ENCODE results near the gene CCL25. TPM values are rescaled to one million over a fixed set of nuclear protein-coding genes. Genes with fewer than 3 reads are reported as not detected.

Gene CCL25
- total and polyA plus RNA-seq, 9 of the 15 experiments (the other 6 are each of a cell fraction or from before 2014, with no cell fraction given): 0.15 TPM; not detected in 8

- TF ChIP-seq, protein P1, sequence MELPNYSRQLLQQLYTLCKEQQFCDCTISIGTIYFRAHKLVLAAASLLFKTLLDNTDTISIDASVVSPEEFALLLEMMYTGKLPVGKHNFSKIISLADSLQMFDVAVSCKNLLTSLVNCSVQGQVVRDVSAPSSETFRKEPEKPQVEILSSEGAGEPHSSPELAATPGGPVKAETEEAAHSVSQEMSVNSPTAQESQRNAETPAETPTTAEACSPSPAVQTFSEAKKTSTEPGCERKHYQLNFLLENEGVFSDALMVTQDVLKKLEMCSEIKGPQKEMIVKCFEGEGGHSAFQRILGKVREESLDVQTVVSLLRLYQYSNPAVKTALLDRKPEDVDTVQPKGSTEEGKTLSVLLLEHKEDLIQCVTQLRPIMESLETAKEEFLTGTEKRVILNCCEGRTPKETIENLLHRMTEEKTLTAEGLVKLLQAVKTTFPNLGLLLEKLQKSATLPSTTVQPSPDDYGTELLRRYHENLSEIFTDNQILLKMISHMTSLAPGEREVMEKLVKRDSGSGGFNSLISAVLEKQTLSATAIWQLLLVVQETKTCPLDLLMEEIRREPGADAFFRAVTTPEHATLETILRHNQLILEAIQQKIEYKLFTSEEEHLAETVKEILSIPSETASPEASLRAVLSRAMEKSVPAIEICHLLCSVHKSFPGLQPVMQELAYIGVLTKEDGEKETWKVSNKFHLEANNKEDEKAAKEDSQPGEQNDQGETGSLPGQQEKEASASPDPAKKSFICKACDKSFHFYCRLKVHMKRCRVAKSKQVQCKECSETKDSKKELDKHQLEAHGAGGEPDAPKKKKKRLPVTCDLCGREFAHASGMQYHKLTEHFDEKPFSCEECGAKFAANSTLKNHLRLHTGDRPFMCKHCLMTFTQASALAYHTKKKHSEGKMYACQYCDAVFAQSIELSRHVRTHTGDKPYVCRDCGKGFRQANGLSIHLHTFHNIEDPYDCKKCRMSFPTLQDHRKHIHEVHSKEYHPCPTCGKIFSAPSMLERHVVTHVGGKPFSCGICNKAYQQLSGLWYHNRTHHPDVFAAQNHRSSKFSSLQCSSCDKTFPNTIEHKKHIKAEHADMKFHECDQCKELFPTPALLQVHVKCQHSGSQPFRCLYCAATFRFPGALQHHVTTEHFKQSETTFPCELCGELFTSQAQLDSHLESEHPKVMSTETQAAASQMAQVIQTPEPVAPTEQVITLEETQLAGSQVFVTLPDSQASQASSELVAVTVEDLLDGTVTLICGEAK (IDR thresholded peaks at IDR 0.05): peak; percentile 96
- TF ChIP-seq, protein P1 (CRISPR knock-in tag; IDR thresholded peaks at IDR 0.05): peak; percentile 97
- no peak for TF ChIP-seq E2F3 (CRISPR knock-in tag; IDR thresholded peaks at IDR 0.05)
- TF ChIP-seq RBM15 (IDR thresholded peaks at IDR 0.05; ENCODE audit: insufficient read depth, low read length): no peak
- peak; percentile 60; the same call in 1 of the 2 replicates for TF ChIP-seq CEBPB (tag; IDR thresholded peaks at IDR 0.05)
These were observed 57.5 kb downstream of the CCL25 start (continued) for GRCh38 chr19:8109890-8110662.
